Measurements from ENCODE around the gene RBBP8NL.

The RBBP8NL gene

GRCh38 chr20:62363920-62364851 is 63.2 kb downstream of the RBBP8NL start:
- no peak for DNase-seq (ENCODE audit: low read depth in 2 of 2)

- no peak for DNase-seq (ENCODE audit: low read depth in 2 of 2)
These were observed 64.1 kb downstream of the RBBP8NL start for GRCh38 chr20:62362991-62363919.

GRCh38 chr20:62362590-62362940 is 64.8 kb downstream of the RBBP8NL start:
- no peak for DNase-seq (ENCODE audit: low read depth in 2 of 2)

GRCh38 chr20:62361799-62362589 is 65.3 kb downstream of the RBBP8NL start:
- no peak for DNase-seq (ENCODE audit: low read depth in 2 of 2)

- DNase-seq (ENCODE audit: low read depth in 2 of 2) = no peak
These were observed 66.2 kb downstream of the RBBP8NL start for GRCh38 chr20:62360854-62361798.

Data from stimulated activated CD8-positive, alpha-beta memory T cell treated with anti-CD3 and anti-CD28 coated beads, Interleukin-15, amount 100 ng/mL, for 4 hours (primary cell).